ENCODE data around the gene FAM81A.
"Not testable (repeated sequence)": the region's sequence is repeated elsewhere in the genome, so short reads cannot be mapped to it uniquely, and the experiment has no call there.

The FAM81A gene

GRCh38 chr15:59428898-59429297 lies 9.1 kb upstream of the FAM81A start:
- not testable (repeated sequence) for DNase-seq (ENCODE audit: low spot score)

- no peak for DNase-seq (ENCODE audit: low spot score)
These were observed 5.6 kb upstream of the FAM81A start for GRCh38 chr15:59432389-59432788.

DNA sequence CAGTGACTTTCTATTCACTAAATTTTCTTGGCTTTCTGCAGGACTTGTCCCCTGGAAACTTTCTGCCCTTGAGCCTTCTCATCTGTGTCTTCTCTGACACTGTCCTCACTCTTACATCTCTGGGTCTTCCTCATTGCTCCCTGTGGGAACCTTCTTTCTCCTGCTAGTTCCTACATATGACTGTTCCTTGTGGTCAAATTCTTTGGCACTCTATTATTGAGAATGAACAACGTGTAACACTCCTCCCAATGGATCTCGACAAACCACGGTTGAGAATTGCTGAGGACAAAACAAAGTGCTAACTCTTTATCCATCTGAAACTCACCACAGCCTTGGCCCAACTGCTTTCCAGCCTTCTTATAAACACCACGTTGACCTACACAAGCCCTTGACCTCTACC lies 3.5 kb upstream of the FAM81A start:
- DNase-seq (ENCODE audit: low spot score), result no peak

DNA sequence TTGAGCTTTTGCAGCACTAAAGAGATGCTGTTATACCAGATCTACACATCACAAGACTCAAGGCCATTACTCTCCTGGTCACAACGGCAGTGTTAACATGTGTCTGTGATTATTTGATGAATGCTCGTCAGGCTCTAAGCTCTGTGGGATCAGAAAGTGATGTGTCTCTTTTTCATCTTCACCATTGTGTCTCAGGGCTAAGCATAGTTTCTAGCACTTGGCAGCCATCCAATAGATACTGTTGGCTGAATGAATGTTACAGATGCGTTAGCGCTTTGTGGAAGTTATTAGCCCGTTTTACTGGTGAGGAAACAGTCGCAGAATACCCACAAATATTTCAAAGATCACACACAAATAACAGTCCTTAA lies 1.2 kb upstream of the FAM81A start:
- DNase-seq (ENCODE audit: low spot score), result no peak

- DNase-seq (ENCODE audit: low spot score), result no peak
These were observed 707 bp upstream of the FAM81A start for GRCh38 chr15:59437142-59437816.

GRCh38 chr15:59438625-59439290 lies 772 bp downstream of the FAM81A start:
- no peak for DNase-seq (ENCODE audit: low spot score)

- DNase-seq (ENCODE audit: low spot score), result no peak
These were observed 1.6 kb downstream of the FAM81A start for GRCh38 chr15:59439576-59439975.

- DNase-seq (ENCODE audit: low spot score), result no peak
These were observed 5.5 kb downstream of the FAM81A start for GRCh38 chr15:59443341-59444072.

DNA sequence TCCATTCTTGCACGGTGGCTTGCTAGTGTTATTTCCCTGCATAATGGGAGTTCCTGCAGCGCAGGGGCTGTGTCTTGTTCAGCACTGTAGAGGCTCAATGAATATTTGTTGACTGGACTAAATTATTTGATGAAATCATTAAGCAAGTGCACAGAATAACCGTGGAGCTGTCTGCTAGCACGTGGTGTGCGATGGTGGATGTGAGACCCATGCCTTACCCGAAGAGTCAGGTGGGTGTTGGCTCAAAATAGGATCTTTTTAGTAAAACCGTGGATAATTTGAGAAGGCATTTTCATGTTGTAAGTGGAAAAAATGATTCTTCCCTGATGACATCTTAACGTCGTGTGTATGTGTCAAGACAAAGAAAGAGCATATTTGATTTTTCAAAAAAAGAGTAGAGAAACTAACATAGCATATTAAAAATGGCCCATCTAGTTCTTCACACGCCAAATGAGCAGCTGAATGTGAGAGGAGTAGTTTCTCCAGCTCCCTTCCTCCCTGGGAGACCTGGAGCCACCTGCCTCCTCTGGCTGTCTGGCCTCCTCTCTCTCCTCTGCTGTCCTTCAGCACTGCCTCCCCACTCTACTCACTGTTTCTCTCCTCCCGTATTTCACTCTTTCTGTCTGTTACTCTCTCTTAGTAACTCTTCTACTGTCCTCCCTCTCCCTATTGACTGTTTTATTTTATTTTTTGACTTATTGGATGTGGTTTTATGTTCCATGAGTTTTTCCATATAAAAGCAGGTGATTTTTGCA lies 6.3 kb downstream of the FAM81A start:
- no peak for DNase-seq (ENCODE audit: low spot score)

- no peak for DNase-seq (ENCODE audit: low spot score)
These were observed 7.1 kb downstream of the FAM81A start for GRCh38 chr15:59444980-59445545.

- DNase-seq (ENCODE audit: low spot score), result no peak
These were observed 8.4 kb downstream of the FAM81A start for GRCh38 chr15:59446232-59446957.

DNA sequence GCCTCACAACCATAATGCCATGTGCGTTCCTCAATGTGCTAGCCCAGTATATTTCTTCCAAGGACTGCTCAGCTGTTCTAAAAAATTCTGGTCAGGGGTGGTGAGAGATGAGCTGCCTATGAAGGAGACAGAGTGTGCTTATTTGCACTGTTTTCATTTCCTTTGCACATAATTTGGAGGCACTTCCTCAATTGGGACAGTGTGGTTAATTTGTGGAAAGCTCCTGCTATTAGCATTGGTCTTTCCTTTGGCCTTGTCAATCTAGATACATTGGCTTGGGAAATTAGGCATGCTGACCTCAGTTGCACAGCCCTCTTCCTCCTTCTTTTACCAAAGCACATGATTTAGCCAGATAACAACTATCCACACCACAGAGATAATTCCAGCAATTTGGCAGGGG lies 9.4 kb downstream of the FAM81A start:
- no peak for DNase-seq (ENCODE audit: low spot score)

DNA sequence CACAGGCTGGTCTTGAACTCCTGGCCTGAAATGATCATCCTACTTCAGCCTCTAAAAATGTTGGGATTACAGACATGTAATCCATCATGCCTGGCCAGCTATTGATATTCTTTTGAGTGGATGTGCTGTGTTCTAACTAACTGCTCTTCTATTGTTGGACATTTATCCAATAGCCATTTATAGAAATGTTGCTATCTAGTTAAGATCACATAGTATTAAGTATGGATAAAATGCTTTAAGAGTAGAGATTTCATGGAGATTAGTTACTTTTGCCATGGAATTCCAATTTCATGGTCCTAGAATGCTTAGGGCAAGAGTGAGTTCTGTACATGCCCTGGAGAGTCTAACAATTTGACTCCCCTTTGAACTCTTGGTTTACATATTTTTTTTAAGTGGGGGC lies 10.9 kb downstream of the FAM81A start:
- no peak for DNase-seq (ENCODE audit: low spot score)

GRCh38 chr15:59453474-59454215 lies 15.7 kb downstream of the FAM81A start:
- no peak for DNase-seq (ENCODE audit: low spot score)

- no peak for DNase-seq (ENCODE audit: low spot score)
These were observed 18.1 kb downstream of the FAM81A start for GRCh38 chr15:59456114-59456513.

DNA sequence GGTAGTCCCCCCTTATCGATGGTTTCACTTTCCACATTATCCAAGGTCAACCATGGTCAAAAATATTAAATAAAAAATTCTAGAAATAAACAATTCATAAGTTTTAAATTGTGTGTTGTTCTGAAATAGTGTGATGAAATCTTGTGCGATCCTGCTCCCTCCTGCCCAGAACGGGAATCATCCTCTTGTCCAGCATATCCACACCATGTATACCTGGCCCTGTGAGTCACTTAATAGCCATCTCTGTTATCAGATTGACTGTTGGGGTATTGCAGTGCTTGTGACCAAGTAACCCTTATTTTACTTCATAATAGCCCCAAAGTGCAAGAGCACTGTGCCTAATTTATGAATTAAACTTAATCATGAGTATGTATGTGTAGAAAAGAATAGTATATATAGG lies 19.1 kb downstream of the FAM81A start:
- no peak for DNase-seq (ENCODE audit: low spot score)

GRCh38 chr15:59461521-59461920 lies 23.5 kb downstream of the FAM81A start:
- DNase-seq (ENCODE audit: low spot score), result no peak

DNA sequence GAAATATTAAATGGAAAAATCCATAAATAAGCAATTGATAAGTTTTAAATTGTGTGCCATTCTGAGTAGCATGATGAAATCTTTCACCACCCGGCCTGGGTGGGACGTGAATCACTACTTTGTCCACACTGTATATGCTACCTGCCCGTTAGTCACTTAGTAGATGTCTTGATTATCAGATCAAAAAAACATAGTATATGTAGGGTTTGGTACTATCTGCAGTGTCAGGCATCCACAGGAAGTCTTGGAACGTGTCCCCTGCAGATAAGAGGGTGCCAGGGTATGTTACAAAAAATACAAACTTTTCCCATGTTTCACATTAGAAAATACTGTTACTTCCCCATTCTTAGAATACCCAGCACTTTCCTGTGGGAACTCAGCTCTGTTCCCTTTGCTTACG lies 35.2 kb downstream of the FAM81A start:
- DNase-seq (ENCODE audit: low spot score), result no peak

- not testable (repeated sequence) for DNase-seq (ENCODE audit: low spot score)
These were observed 37.2 kb downstream of the FAM81A start for GRCh38 chr15:59475161-59475560.

- DNase-seq (ENCODE audit: low spot score), result no peak
These were observed 46.4 kb downstream of the FAM81A start for GRCh38 chr15:59484399-59484798.

GRCh38 chr15:59485036-59485435 lies 47.0 kb downstream of the FAM81A start:
- no peak for DNase-seq (ENCODE audit: low spot score)

Data from CD4-positive, alpha-beta T cell treated with Interleukin-15 for 4 hours (primary cell).